Activated CD8-positive, alpha-beta memory T cell treated with anti-CD3 and anti-CD28 coated beads, Interleukin-2, amount 50 U/mL, for 4 hours (primary cell): ENCODE measurements around the gene PIK3R4.

Experiments used
- DNase-seq: peaks from one replicate; pipeline ENCODE4 v3.0.0-alpha.2; 2020

Gene PIK3R4

GRCh38 chr3:130739848-130740247 lies 6.8 kb downstream of the PIK3R4 start:
- no peak for DNase-seq

- no peak for DNase-seq
Observed at GRCh38 chr3:130738241-130738640, 8.4 kb downstream of the PIK3R4 start.

- no peak for DNase-seq
Observed at GRCh38 chr3:130737622-130738021, 9.0 kb downstream of the PIK3R4 start.

- DNase-seq, result no peak
Observed at GRCh38 chr3:130733236-130733875, 13.3 kb downstream of the PIK3R4 start.

- no peak for DNase-seq
Observed at GRCh38 chr3:130732501-130732900, 14.1 kb downstream of the PIK3R4 start.

GRCh38 chr3:130731817-130732216 lies 14.8 kb downstream of the PIK3R4 start:
- DNase-seq, result no peak

- no peak for DNase-seq
Observed at GRCh38 chr3:130729154-130729553, 17.5 kb downstream of the PIK3R4 start.

GRCh38 chr3:130728037-130728436 lies 18.6 kb downstream of the PIK3R4 start:
- DNase-seq, result no peak

GRCh38 chr3:130725746-130726145 lies 20.9 kb downstream of the PIK3R4 start:
- no peak for DNase-seq

GRCh38 chr3:130715616-130716015 lies 31.0 kb downstream of the PIK3R4 start:
- DNase-seq, result no peak

GRCh38 chr3:130712718-130713423 lies 33.8 kb downstream of the PIK3R4 start:
- DNase-seq, result no peak

GRCh38 chr3:130711565-130712324 lies 34.9 kb downstream of the PIK3R4 start:
- DNase-seq, result no peak

- no peak for DNase-seq
Observed at GRCh38 chr3:130709671-130710070, 37.0 kb downstream of the PIK3R4 start.

- DNase-seq, result no peak
Observed at GRCh38 chr3:130707902-130708601, 38.6 kb downstream of the PIK3R4 start.

- DNase-seq, result no peak
Observed at GRCh38 chr3:130705501-130705900, 41.1 kb downstream of the PIK3R4 start.

GRCh38 chr3:130702985-130703384 lies 43.6 kb downstream of the PIK3R4 start:
- no peak for DNase-seq

GRCh38 chr3:130700541-130700940 lies 46.1 kb downstream of the PIK3R4 start:
- DNase-seq, result no peak

GRCh38 chr3:130699765-130700164 lies 46.9 kb downstream of the PIK3R4 start:
- DNase-seq, result no peak

- DNase-seq, result no peak
Observed at GRCh38 chr3:130693314-130693713, 53.3 kb downstream of the PIK3R4 start.

GRCh38 chr3:130692455-130692854 lies 54.2 kb downstream of the PIK3R4 start:
- no peak for DNase-seq

- DNase-seq, result no peak
Observed at GRCh38 chr3:130688697-130689470, 57.7 kb downstream of the PIK3R4 start.

GRCh38 chr3:130688015-130688688 lies 58.5 kb downstream of the PIK3R4 start:
- no peak for DNase-seq
